Gastroesophageal sphincter (tissue), 3 donors: ENCODE measurements around the gene CAMK1D.

ENCODE experiments used
- EP300 ChIP-seq: sonication (generic); formaldehyde crosslinking; IDR thresholded peaks from one replicate; pipeline ENCODE4 v1.6.1; 2017; ENCODE audit warnings: antibody characterized with exemption, mild to moderate bottlenecking
- POLR2A ChIP-seq, 2 donors: fragments of 450-650 bp; IDR thresholded peaks; one replicate each; pipeline ENCODE4 v1.6.1; 2017; ENCODE audit warnings: antibody characterized with exemption in 2 of 2, mild to moderate bottlenecking in 2 of 2, moderate library complexity in 1 of 2
- POLR2AphosphoS5 ChIP-seq: sonication (generic); formaldehyde crosslinking; IDR thresholded peaks from one replicate; pipeline ENCODE4 v1.6.1; 2017; ENCODE audit warnings: antibody characterized with exemption
- TF ChIP-seq, protein P1 (sequence below), 4 experiments: fragments of 200-600 bp in 2 of 4; fragments of 450-650 bp in 2 of 4; sonication (generic) in 1 of 4; IDR thresholded peaks; one replicate each; pipeline ENCODE4 v1.5.1; 2017 to 2019; ENCODE audit warnings: antibody characterized with exemption in 4 of 4, mild to moderate bottlenecking in 2 of 4, moderate library complexity in 2 of 4

DNA sequence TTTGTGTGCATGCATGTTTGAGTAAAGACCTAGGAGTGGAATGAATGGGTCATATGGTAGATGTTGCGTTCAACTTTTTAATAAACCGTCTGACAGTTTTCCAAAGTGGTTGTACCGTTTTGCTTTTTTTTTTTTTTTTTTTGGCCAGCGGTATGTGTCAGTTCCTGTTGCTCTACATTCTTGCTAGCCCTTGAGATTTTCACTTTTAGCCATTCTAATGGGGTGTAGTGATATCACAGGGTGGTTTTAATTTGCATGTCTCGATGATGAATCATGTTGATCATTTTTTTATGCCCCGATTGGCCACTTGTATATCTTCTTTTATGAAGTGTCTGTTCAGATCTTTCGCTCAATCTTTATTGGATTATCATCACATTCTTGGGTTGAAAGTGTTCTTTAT, 320.7 kb downstream of the CAMK1D start:
- TF ChIP-seq, protein P1, sequence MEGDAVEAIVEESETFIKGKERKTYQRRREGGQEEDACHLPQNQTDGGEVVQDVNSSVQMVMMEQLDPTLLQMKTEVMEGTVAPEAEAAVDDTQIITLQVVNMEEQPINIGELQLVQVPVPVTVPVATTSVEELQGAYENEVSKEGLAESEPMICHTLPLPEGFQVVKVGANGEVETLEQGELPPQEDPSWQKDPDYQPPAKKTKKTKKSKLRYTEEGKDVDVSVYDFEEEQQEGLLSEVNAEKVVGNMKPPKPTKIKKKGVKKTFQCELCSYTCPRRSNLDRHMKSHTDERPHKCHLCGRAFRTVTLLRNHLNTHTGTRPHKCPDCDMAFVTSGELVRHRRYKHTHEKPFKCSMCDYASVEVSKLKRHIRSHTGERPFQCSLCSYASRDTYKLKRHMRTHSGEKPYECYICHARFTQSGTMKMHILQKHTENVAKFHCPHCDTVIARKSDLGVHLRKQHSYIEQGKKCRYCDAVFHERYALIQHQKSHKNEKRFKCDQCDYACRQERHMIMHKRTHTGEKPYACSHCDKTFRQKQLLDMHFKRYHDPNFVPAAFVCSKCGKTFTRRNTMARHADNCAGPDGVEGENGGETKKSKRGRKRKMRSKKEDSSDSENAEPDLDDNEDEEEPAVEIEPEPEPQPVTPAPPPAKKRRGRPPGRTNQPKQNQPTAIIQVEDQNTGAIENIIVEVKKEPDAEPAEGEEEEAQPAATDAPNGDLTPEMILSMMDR (IDR thresholded peaks at IDR 0.05): no peak
- TF ChIP-seq POLR2A (IDR thresholded peaks at IDR 0.05) (no peak), POLR2AphosphoS5 (no peak), EP300 (no peak)
